GM15510 (cell line): Measurements from ENCODE around the gene ATP6V0A4.

Source experiments
- POLR2A ChIP-seq: IDR thresholded peaks from 3 replicates; pipeline ENCODE4 v1.6.1; 2011; ENCODE audit warnings: borderline replicate concordance; ENCODE audit not compliant: insufficient read length; ENCODE audit errors: extremely low read depth

The ATP6V0A4 gene

GRCh38 chr7:138819625-138820024 is 21.6 kb upstream of the ATP6V0A4 start:
- no peak for TF ChIP-seq POLR2A

DNA sequence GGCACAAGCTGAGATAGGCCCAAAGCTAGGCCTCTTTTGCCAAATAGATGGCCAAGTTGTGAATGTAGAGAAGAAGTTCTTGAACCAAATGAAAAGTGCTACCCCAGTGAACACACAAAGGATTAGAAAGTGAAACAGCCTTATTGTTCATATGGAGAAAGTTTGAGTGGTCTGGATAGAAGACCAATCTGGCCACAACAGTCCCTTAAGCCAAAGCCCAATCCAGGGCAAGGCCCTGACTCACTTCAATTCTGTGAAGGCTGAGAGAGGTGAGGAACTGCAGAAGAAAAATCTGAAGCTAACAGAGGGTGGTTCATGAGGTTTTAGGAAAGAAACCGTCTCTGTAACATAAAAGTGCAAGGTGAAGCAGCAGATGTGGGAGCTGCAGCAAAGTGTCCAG is 18.7 kb upstream of the ATP6V0A4 start:
- no peak for TF ChIP-seq POLR2A

DNA sequence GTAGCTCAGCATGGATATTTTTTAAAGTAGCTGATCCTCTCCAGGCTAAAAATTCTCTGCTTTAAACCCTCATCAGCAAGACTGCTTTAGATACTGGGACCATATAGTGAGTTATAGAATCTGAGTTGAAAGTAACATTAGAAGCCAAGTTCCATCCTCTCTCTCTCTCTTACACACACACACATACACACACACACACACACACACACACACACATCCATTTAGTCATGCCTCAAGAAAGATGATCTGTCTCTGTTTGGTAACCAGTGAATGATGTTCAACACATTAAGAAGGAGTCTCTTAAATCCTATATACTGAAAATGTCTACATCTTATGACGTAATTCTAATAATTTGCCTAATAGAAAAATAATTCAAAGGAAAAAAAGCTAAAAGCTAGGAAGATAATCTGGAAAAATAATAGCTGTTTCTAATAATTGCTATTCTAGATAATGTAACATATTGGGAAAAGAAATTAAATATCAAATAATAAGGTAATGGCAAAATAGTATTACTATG is 16.9 kb upstream of the ATP6V0A4 start:
- TF ChIP-seq POLR2A, result no peak

DNA sequence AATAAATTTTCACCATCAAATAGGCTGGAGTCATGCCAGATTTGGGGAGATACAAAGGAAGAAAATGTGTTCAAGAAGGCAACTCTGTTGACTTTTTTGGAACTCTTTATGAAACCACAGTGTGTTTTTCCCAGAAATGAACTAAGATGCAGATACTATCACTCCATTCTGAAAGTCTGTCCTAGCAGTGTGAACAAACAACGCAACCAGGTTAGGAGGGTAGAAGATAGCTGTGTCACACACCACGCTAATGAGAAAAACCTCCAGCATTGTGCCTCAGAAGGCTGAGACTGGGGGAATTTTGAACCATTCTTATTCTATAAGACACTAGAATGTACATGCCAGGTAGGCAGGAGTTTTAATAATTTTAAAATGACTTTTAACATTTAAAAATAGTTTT is 15.9 kb upstream of the ATP6V0A4 start:
- no peak for TF ChIP-seq POLR2A

DNA sequence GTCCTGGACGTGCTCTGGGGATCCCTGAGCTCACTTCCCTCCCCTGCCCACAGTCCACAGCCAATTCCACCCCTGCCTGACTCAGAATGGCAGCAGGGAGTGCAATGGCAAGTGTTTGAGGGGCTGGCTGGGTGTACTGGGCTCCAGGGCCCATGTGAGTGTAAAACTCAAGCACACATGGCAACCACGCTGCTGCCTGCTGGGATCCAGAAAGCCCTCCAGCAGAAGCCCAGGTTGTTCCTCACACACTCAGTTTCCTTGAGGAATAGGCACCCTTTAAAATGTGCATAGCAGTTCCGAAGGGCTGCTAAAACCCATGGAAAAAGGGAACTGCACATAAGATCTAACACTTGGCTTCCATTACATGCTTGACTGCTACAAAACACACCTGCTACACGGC is 11.3 kb upstream of the ATP6V0A4 start:
- no peak for TF ChIP-seq POLR2A

- TF ChIP-seq POLR2A, result no peak
These were observed 6.6 kb upstream of the ATP6V0A4 start for GRCh38 chr7:138804618-138805017.

DNA sequence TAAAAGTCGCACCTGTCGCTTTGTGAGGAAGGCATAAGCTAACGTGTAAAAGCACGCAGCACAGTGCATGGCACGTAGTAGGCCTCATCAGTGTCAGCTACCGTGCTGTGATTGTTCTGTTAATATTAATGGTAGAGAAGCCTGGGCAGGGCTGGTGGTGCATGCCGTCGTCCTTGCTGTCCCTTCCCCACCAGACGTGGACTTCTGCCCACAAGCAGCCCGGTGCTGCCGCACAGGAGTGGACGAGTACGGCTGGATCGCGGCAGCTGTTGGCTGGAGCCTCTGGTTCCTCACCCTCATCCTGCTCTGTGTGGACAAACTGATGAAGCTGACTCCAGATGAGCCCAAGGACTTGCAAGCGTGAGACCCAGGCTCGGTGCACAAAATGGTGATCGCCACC is 4.7 kb upstream of the ATP6V0A4 start:
- TF ChIP-seq POLR2A, result no peak

DNA sequence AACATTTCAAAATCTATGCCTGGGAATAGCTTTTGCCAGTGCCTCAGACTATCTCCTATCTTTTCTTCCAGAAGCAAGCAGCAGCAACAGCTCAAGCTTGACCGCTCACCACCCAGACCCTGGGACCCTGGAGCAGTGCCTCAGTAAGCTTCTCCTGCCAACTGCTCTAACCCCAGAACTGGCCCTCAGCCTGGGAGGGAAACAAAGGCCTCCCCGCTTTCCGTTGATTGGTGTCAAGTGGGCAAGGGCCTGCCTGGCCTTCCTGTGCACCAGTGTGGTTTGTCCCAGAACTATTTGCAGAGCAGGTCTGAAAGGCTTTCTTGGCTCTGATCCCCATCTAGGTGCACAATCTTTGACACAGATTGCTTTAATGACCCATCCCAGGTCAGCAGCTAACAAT is 3.3 kb upstream of the ATP6V0A4 start:
- no peak for TF ChIP-seq POLR2A

DNA sequence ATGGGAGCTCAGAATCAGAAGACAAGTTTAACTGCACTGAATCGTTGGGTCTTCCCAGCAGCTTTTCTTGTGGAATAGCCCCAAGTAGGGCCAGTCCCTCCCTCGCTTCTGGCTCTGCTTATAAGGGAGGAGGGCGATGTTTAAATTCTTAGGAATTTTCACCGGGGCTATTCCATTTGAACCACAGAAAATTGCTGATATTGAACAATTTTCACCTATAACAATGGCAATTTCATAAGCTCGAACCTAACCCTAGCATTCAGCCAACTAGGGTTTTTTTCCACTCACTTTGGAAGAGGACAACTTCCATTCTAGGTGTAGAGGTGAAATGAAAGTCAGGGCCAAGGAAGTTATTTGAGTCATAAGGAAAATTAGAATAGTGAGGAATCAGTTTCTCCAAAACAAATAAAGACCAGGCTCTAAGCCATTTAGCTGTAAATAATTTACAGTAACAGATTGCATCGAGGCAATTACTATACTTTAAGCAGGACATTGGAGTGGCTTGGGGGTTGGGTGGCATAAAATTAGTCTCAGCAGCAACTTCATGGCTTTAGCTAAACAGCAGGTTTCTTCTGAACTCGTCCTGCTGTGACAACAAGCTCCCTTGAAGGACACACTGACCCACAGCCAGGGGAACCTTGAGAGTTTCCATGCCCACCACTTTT is 1.5 kb upstream of the ATP6V0A4 start:
- TF ChIP-seq POLR2A, result no peak

- no peak for TF ChIP-seq POLR2A
These were observed 840 bp upstream of the ATP6V0A4 start for GRCh38 chr7:138798836-138799235.

DNA sequence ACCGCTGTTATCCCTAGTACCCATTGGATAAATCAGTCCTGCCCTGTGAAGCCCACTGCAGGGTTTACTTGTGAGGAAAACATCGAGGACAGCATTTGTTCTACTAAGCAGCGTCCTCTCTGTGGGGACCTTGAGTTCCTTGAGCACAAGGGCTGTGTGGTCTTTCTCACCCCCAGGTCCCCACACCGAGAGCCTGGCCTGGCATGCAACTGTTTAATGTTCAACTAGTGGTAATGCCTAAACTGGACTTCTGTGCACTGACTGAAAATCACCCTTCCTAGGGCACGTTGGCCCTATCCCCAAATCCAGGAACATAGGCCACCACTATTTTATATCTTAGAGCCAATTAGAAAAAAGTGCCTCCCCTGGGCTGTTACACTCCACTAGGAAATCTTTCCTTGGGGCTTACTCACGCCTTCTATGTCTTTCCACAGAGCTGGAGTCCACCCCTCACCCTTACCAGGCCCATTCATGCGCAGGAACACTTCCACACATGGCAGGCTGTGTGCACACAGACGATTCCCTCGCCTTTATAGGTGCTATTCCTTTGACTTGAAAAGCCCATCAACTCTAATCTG is 1.9 kb downstream of the ATP6V0A4 start:
- TF ChIP-seq POLR2A, result no peak

- no peak for TF ChIP-seq POLR2A
These were observed 12.2 kb downstream of the ATP6V0A4 start for GRCh38 chr7:138785587-138786437.

DNA sequence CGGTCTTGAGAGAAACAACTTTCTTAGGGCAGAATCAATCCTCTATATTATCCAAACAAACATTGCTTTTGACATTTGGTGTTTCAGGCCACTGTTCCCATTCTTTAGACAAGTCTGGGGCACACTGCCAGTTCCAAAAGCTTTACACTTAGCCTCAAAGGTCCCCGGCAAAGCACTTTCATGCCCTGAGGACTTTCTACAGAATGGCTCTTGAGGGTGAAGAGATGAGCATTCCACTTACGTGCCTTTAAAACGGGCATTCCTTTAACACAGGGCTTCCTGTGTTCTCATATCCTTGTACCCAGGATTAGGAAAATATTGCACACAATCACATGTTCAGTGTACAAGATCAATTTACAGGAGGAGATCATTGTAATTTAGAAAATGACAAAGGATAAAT is 13.3 kb downstream of the ATP6V0A4 start:
- TF ChIP-seq POLR2A, result no peak

DNA sequence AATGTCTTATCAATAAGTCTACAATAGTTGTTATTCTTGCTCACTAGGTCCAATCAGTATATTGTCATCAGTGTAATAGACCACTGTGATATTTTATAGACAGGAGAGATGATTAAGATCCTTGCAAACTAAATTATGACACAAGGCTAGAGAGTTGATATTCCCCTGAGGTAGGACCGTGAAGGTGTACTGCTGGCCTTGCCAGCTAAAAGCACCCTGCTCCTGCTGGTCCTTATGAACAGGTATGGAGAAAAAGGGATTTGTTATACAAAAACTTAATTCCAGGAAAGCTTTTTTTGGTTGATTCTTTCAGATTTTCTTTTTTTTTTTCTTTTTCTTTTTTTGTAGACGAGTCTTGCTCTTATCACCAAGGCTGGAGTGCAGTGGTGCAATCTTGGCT is 17.0 kb downstream of the ATP6V0A4 start:
- TF ChIP-seq POLR2A, result no peak

GRCh38 chr7:138776166-138776833 is 21.7 kb downstream of the ATP6V0A4 start:
- no peak for TF ChIP-seq POLR2A
